Hematopoietic multipotent progenitor cell treated with erythropoietin and hydrocortisone succinate and interleukin-3 and kit ligand, for 6 days (in vitro differentiated cells): Measurements from ENCODE around the gene SIK3.
"Not testable (repeated sequence)": the region's sequence is repeated elsewhere in the genome, so short reads cannot be mapped to it uniquely, and the experiment has no call there.

ENCODE experiments used
- DNase-seq: peaks from one replicate; pipeline ENCODE4 v3.0.0-alpha.2; 2015

SIK3 gene

DNA sequence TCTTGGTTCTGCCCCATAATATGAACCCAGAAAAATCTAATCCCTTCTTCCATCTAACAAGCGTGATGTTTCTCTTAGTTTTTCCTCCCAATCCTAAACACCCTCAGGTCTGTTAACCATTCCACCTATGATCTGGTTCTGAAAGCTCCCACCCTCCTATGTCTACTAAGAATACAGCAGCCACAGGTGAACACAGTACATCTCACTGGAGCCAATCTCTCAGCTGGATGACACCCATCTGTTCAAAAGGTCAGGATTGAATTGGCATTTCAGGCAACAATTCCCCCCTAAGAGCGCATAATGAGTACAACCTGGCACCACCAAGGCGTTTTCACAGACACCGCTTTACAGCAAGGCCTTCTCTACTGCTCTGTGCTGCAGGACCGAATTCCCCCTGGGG is 241.8 kb downstream of the SIK3 start:
- DNase-seq = no peak

- no peak for DNase-seq
These were observed 242.8 kb downstream of the SIK3 start for GRCh38 chr11:116855413-116855812.

DNA sequence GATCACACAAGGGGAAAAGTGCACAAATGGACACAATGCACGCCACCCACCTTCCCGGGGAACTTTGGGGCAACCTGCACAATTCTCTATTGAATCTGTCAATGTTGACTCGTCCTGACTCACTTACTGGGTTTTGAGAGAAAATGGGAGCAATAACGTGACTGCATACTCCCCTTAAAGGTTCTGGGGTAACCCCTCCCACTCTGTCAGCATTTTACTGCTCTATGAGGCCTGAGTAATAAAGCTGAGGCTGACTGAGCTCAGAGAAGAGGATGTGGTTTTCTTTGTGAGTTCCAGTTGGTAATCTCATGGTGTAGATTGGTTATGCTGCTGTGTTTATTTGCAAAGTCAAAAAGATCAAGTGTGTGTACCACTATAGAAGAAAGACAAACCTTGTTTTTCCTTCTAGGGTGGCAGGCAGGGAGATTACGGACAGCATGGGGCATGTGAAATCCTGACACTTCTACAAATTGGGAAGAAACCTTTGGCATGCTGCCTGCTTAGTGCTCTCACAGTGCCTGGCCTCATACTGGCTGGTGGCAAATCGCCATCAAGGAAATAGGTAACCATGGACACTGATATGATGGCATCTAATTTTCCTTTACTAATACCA is 244.7 kb downstream of the SIK3 start:
- DNase-seq = peak; percentile 89

DNA sequence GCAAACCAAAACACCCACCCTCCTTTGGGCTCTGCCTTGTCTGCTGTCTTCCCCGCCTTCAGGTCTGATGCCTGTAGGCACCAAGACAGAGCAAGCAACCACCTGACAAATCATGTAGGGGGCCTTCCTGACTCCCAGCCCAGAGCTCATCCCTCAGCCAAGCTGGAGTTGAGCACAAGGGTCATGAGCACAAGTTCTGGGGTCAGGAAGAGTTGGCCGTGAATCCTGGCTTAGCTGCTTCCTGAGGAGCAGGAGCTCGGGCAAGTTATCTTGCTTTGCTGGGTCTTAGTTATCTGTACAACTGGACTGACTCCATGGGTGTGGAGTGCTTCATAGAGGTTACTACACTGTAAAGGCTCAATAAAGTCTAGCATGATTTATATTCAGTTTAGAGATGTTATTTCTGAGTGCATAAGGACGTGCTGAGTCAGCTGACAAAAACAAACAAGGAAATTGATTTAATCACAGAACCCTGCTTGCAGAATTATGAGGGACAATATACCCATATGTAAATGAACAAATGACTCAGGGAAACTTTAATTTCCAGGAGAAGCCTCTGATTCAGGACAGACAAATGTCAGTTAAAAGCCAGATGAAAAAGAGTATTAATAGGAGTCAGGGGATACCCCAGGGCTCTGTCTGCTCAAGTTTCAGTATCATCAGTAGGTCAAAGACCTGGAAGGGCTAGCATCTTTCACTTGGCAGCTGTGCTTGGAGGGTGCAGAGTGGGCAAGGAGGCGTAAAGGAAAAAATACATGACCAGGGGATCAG is 245.8 kb downstream of the SIK3 start:
- peak; percentile 59 for DNase-seq

- DNase-seq = peak; percentile 73
These were observed 246.6 kb downstream of the SIK3 start for GRCh38 chr11:116851626-116852025.

GRCh38 chr11:116849486-116849885 is 248.7 kb downstream of the SIK3 start:
- DNase-seq = no peak

DNA sequence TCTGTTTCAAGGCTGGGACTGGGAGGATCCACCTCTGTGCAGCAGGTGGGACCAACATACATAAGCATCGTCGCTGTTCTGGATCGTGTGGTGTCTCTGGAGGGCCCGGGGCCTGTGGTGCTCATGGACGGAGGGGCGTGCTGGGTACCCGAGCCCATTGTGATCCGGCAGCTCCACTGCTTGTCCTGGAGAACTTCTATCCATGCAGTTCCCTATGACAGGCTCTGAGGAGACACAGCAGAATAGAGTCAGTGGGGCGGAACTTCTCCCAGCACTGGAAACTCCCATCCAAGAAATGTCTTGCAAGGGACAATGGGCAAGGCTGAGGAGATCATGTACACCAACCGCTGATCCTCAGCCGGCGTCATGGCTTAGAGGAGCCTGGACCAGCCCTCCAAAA is 249.2 kb downstream of the SIK3 start:
- no peak for DNase-seq

GRCh38 chr11:116847612-116848011 is 250.6 kb downstream of the SIK3 start:
- DNase-seq = no peak

DNA sequence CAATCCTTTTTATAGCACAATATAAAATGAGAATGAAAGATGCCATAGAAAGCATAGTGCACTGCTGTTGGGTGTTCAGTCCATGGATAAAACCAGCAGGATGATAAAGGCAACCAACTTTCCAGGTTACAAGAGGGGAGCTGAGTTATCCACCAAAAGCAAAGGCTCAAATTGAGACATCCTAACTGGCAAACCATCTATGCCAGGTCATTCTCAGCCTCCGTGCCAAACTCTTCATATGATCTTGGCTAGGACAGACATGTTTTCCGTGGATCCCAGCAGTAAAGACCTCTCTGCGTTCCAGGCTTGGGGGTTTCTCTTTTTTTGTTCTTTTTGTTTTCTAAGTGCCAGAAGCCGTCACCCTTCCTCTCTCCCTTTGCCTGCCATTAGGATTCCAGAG is 253.5 kb downstream of the SIK3 start:
- no peak for DNase-seq

GRCh38 chr11:116843661-116844060 is 254.6 kb downstream of the SIK3 start:
- DNase-seq = no peak

DNA sequence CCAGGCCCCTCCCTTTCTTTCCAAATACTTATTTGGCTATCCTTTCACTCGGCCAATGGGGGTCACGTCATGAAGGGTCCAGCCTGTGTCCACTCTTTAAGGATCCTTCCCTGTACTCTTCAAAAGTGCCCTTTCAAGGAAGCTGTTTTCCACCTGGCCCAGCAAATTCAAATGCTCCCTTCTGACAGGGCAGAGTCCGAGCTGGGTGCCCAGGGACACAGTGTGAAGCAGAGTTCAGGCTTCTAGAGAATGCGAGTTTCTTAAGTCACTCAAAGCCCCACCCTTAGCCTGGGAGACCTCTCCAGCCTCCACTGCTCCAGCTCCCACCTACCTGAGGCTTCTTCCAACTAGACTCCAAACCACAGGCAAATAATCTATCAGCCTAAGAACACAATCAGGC is 255.3 kb downstream of the SIK3 start:
- no peak for DNase-seq

- no peak for DNase-seq
These were observed 256.1 kb downstream of the SIK3 start for GRCh38 chr11:116842117-116842516.

DNA sequence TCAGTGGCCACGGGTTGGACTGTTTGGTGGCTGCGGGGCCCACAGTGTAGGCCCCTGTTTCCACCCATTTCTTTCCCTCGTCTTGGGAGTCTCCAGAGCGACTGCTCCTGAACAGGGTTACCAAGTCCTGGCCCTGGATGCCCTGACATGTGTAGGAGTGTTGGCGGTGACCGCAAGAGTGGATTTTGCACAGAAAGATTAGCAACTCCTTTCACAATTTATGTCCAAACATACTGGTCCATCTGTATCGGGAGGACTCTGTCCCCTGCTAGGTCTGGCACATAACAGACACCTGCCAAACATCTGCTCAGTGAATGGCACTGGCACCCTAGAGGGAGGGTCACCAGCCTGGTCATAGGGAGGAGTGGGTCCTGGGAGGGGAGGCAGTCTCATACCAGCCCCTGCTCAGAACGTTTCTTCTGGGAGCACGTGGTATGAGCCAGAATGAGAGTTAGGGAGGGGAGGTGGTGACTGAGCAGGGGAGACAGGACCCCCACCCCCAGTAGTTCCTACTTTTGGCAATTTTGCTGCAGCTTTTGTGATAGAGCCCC is 257.4 kb downstream of the SIK3 start:
- DNase-seq = no peak

DNA sequence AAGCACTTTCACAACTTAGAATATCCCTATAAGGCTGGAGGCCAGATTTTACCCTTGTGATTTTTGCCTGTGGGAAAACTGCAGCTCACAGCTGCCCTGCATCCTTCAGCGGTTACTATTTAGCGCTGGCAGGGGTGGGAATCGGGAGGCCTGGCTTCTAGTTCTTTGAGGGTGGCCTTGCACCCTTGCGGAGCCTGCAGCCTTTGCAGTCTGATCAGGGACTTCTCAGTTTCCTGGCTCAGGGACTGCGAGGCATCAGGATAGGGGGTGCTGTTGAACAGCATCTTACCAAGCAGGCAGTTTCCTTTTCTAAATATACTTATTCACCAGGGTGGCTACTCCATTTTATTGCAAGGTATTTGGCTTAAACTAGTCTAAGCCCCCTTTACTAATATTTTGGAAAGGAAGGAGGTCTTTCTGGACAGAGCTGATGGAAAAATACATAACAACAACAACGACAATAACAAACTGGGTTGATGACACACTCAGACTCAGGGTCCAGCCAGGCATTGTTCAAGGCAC is 257.9 kb downstream of the SIK3 start:
- DNase-seq = peak; percentile 33

DNA sequence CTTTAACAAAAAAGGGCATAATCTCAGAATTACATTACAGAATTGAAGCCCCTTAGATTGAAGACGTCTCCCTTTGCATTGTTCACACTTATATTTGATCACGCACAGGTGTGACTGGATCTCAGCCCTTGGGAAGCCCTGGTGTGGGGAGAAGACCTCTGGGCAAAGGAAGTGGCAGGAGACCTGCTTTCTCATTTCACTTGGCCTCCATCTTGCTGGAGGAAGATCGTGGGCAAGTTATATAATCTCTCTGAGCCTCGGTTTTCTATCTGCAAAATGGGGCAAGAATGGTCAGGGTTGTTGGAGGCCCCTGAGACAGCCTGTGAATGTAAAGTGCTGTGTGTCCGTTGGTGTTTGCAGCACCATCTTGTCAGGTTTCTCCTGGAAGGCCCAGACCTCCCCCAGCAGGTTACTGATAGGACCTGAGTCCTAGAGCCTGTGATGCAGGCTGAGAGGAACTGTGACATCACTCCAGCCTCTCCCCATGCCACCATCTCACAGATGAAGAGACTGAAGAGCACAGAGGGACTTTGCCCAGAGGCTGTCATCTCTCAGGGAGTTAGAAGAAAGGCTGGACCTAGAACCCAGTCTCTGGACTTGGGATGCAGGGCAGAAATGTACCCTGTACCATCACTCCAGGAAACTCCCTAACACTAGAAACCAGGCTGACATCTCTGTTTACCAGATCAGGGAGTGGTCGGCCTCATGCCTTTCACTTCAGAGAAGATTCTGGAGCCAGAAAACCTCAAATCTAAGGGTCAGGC is 259.7 kb downstream of the SIK3 start:
- no peak for DNase-seq

- DNase-seq = no peak
These were observed 260.8 kb downstream of the SIK3 start, which contains the start of gene APOA1 for GRCh38 chr11:116837231-116838091. APOA1 (minus strand) TSS chr11:116837622; CDS start chr11:116837387, 235 bp downstream.

DNA sequence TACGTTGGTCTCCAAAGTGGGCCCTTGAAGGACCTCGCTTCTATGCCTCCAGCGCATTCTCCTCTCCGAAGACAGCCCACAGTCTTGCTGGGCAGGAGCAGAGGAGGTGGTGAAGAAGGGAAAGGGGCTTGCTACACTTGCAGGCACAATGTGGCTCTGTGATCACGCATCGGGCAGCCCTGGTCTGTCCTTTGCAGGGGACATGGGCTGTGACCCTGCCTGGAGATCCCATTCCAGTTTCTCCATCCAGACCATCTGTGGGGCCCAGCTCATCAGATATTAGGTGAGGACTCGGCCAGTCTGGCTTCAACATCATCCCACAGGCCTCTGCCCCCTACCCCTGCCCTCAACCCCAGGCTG is 261.6 kb downstream of the SIK3 start:
- DNase-seq = no peak

DNA sequence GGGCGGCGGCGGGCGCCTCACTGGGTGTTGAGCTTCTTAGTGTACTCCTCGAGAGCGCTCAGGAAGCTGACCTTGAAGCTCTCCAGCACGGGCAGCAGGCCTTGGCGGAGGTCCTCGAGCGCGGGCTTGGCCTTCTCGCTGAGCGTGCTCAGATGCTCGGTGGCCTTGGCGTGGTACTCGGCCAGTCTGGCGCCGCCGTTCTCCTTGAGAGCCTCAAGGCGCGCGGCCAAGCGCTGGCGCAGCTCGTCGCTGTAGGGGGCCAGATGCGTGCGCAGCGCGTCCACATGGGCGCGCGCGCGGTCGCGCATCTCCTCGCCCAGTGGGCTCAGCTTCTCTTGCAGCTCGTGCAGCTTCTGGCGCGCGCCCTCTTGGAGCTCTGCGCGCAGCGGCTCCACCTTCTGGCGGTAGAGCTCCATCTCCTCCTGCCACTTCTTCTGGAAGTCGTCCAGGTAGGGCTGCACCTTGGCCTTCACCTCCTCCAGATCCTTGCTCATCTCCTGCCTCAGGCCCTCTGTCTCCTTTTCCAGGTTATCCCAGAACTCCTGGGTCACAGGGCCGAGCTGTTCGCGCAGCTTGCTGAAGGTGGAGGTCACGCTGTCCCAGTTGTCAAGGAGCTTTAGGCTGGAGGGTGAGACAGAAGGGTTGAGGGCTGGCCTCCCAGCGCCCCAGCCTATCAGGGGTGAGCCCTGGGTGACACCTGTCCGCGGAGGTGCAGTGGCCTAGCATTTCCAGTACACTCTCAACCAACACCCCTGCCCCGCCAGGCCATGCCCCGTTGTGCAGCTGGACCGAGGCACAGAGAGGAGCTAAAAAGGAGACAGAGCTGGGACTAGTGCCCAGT is 262.2 kb downstream of the SIK3 start:
- DNase-seq = peak; percentile 95

- peak; percentile 49 for DNase-seq
These were observed 263.0 kb downstream of the SIK3 start for GRCh38 chr11:116835042-116835772.

GRCh38 chr11:116834535-116835041 is 263.6 kb downstream of the SIK3 start:
- not testable (repeated sequence) for DNase-seq
